Activated CD8-positive, alpha-beta memory T cell treated with anti-CD3 and anti-CD28 coated beads, Interleukin-2, amount 50 U/mL, for 1 hour (primary cell): ENCODE results near the gene ZC3H15.

Experiments
- DNase-seq: peaks from one replicate; pipeline ENCODE4 v3.0.0-alpha.2; 2020; ENCODE audit errors: extremely low read depth

The ZC3H15 gene

GRCh38 chr2:186542002-186542401 is 55.9 kb downstream of the ZC3H15 start:
- DNase-seq: no peak

DNA sequence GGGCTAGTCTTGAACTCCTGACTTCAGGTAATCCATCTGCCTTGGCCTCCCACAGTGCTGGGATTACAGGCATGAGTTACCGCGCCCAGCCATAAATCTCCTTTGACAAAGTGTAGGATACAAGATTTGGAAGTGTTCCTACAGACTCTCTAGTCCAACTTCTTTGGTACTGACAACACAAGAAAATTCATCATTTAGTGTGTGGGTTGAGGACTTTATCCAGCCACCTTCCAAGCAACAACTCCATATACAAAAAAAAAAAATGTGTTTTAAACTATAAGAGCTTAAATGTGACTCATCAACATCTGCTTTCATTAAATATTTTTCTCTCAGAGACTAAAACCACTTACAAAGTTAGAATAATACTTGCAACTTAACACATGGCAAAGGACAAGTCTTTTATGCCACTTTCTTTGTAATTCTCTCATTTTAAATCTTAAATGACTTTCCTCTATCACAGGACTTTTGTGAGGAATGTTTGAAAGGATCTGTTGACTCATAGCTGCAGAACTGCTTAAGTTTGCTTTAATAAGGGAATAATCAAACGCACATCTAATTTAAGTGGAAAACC is 57.6 kb downstream of the ZC3H15 start:
- no peak for DNase-seq

GRCh38 chr2:186544255-186544675 is 58.2 kb downstream of the ZC3H15 start:
- DNase-seq: no peak

DNA sequence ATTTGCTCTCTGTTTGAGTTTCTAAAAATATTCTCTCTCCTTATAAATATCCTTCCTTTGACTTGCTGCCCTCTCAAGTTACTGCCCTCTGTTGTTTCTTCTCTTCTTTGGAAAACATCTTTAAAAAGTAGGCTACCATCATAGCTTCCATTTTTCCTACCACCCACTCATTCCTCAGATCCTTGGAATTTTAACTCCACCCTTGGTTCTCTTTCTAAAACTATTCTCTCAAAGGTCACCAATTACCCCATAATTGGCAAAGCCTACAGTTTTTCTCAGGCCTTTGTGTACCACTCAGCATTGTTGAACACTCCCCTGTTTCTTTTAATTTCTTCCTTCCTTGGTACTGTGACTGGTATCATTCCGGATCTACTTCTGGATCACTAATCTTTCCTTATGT is 60.8 kb downstream of the ZC3H15 start:
- DNase-seq: no peak

DNA sequence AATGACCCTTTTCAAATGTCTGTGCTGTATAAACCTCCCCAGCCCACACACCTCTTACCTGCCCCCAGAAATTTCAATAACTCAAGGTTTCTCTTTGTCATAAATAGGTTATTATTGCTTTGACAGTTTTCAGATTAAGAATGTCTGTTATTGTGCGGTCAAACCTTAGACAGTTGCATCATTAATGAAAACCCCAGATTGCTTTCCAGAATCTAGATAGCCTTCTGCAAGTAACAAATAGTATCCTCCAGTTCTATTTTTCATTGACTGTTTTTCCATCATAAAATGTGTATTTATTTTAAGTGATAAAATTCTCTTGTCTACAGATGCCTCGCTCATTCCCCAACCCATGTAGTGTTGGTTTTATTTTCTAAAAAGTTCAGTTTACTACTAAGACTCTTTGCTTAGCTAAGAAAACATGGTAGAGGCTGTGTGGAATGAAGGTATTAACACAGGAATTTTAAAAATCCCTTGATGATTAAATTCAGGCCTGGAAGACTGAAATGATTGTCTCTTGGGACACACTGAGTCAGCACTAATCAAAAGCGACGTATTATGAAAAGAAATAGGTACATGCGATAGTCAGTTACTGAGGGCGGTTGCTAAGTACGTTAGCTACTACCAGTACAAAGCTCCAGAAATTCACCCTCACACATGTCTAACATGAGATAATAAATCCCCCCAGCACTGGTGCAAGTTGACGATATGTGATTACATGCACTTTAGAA is 65.4 kb downstream of the ZC3H15 start:
- no peak for DNase-seq

GRCh38 chr2:186554429-186554828 is 68.4 kb downstream of the ZC3H15 start:
- DNase-seq: no peak

GRCh38 chr2:186554850-186555671 is 69.0 kb downstream of the ZC3H15 start:
- DNase-seq: no peak

DNA sequence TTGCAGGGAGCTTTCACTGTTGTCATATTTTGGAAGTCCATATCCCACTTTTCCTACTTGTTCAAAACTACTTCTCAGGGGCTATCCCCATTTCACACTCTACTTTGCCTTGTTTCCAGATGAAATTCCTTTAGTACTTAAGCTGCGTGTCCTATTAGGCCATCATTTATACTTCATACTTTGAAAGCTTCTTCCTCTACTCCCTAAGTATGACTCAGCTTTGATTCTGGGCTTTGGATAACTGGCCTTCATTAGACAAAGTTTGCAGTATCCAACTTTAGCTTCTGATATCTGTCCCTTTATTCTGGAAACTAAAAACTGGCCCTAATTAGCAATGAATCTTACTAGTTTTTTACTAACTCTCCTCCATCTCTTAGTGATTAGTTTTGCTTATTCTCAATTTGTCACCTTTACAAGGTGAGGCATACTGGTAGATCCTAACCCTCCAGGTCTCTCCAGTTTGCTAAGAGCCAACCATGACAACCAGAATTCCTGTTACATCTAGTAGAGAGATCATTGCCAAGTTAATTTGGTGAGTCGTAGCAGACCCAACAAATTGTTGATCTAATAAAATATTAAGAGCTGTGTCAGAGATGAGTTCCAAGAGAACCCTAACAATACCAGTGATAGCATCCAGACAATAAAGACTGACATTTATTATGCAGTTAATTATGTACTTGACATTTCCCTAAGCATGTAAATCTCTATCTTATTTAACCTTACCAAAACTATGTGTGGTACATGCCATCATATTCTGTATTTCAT is 72.6 kb downstream of the ZC3H15 start:
- no peak for DNase-seq
